Activated T-helper 9 cell treated with anti-CD3 and anti-CD28 coated beads, Interleukin-2, amount 50 U/mL, for 16 hours (primary cell): Measurements from ENCODE around the gene DNAH10.

Experiments
- DNase-seq: peaks from one replicate; pipeline ENCODE4 v3.0.0-alpha.2; 2020; ENCODE audit warnings: low read depth

DNAH10 gene

DNA sequence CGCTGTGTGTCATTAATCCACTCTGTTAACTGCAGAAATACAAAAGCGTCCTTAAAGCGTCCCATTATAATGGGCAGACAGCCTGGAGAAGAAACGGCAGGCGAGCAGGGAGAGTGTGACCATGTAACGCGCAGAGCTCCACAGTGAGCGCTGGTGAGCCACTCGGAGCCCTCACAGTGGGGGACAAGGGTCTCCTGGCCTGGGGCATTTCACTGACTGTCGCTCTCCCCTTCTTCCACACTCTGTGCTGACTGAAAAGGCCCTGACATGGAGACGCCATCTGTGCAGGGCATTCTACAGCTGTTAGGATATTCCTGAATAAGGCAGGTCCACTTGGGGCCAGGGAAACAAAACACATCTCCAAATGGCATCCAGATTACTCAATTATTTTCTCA lies 186.3 kb downstream of the DNAH10 start:
- no peak for DNase-seq

DNA sequence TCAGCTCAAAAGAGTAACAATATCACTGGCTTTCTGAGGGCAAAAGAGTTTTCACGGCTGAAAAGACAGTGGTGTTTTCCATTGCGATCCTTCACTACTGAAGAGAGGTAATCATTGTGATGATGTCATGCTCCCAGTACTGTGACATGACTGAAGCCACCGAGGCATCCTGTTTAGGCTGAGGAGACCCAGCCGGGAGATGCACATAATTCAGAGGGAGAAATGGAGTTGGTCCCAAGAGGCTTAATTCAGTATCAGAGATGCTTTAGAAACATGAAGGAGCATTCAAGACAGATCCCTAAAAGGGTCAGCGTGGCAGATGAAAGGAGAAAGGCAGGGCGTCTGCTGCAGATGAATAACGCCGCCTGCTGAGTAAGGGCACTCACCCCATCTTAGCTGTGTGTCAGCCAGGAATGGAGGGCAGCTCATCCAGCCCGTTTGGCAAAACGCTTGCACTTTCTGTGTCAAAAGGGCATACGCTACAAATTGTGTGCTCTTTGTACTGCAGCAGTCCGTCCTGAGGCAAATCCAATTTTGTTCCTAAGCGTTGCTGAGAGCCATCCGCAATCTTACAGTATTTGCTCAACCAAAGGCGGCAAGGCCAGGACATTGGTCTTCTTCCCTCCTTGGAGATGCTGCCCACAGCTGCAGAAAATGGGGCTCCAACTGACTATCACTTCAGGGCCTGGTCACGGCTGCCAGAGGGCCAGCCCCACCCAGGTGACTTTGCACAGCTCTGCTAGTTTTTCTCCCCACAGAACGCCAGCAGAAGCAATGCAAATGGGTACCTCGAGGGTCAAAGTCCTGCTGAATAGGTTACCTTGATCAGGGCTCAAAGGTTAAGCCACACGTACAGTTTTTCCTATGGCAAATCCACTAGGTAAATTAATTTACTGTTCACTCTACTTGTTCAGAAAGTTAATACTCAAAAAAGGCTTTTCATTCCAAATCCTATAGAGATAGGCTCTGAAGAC lies 187.0 kb downstream of the DNAH10 start:
- DNase-seq = no peak

DNA sequence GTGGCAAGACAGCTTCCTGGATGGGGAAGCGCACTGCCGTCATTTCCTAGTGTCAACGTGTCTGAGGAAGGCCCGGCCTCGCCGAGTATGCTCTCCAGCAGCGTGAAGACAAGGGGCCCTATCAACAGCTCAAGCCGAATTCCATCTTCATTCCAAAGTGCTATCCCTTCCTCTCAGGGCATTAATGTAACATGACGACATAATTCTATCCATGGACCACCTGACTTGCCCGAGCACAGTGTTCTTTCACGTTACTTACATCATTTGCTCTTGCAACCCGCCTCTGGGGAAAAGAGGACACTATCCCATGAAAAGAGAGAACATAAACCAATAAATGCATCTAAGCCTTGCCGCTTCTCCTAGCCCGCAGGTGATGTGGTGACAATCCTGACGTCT lies 187.7 kb downstream of the DNAH10 start:
- no peak for DNase-seq

DNA sequence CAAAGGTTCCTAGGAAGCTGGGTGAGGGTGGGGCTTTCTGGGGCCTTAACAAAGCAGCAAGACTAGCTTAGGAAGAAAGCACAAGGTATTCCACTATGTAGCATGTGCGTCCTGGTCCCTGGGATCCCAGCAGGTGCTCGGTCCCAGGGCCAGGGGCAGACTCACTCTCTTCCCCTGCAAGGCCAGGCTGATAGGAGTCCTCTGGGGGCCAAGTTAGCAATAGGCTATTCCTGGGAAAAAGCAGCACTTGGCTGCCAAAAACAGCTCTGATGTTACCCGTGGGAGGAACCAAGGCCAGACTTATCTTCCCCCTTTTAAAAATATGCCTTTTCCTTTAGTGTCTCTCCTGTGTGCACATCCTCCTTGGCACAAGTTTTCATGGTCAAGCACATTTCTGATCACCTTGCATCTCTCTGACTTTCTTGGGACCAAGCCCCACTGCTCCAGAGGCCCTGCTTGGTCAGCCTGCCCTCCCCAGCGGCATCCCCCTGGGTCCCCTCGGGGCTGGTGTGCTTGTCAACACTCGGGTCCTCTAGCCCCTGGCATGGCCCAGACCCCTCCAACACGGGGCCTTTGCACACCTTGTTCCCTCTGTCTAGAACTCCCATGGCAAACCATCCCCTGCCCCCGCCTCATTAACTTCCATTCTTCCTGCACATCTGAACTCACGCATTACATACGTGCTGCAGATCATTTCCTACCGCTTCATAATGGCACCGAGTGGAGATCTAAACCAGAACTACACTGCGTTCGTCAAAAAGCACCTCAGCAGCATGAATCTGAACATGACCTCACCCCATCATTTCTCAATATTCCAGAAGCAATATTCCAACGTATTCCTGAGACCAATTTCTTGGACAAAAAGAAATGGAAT lies 188.6 kb downstream of the DNAH10 start:
- DNase-seq = no peak

DNA sequence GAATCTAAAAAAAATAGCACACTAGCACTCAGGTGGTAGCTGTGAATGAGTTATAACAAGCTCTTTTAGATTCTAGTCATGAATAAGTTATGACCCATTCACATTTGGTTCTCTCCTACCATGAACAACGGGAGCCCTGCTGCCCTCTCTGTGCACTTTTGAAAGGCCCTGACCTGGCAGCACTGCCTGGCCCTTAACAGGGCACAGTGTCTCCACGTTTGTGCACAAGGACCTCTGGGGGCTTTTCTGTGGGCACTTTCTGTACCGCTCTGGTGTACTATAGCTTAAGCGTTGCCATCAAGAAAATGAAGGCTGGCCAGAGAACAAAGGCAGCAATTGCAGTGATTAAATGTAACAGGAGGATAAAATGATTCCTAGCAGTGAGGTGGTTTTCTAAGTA lies 189.4 kb downstream of the DNAH10 start:
- no peak for DNase-seq

DNA sequence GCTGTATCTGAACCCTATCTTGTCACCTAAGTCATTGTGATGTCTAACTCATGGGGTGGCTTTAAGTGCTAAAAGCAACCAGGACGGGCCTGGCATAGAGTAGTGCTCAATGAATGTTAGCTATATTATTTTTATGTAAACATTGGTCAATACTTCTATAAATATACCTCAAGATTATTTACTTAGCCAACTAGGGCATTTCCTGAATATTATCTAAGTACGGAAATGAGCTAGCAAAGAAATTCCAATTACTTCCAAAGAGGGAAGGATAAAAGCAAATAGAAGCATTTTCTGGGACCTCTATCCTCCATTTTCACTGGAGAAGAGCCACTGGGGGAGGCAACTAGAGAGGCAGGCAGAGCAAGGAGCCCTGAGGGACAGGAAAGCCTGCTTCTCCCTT lies 189.9 kb downstream of the DNAH10 start:
- no peak for DNase-seq

DNA sequence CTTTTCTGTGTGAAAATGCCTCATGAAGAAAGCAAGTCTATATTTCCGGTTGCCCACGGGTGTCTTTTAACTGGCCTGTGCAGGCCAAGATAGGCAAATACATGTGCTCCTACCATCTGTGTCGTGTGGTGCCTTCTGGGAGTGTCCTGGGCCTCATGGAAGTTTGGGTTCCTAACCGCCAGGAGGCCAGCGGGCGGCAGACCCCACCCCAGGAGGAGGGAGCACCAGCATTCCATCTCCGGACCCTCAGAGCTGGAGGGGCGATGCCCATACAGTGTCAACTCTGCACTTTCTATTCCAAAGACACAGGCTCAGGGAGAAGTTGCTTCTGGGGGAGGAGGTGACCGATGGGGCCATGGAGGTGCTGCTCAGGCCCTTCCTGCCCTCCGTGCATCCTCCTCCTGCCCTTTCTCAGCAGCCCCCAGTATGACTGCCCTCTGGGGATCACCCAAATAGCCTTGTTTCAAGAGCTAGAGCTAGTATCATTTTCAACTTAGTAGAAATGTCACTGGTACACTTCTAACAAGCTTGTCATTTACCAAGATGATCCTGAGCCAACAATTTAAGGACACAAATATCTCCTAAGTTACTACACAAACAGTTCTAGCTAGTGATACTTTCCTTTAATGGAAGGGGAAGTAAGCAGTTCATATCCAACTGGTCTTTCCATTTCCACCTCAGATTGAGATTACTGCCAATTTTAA lies 192.7 kb downstream of the DNAH10 start:
- no peak for DNase-seq

DNA sequence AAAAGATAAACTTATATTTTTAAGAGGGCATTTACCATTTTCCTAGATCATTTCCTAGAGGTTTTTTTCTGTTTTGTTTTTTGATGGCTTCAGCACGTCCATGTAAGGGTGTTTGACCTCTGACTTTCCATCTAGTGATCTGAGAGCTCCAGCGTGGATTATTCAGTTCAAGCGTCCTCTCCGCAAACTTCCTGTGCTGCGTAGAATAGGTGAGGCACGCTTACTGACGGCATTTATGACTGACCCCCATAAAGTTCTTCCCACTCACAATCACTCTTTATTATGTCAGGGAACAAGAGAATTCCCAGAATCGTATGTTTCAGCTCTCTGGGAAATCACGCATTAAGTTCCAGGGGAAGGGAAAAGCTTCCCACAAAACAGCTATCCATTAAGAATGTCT lies 194.1 kb downstream of the DNAH10 start:
- no peak for DNase-seq

DNA sequence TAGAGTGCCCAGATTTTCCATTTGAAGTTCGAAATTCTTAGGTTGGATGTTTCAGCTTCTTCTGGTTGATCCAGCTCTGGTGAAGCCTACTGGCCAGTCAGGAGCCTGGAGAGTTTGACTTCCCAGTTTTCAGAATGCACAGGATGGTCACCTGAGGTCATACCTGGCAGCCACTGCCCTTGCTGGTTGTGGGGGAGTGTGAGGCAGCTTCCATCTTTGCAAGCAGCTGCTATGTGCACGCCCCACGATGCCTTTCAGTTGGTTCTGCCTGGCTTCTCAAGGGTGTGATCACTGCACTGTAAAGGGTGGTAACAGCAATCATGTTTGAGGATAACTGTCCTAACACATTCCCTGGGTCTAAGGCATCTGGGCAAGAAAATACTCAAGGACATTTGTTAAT lies 195.1 kb downstream of the DNAH10 start:
- DNase-seq = no peak

DNA sequence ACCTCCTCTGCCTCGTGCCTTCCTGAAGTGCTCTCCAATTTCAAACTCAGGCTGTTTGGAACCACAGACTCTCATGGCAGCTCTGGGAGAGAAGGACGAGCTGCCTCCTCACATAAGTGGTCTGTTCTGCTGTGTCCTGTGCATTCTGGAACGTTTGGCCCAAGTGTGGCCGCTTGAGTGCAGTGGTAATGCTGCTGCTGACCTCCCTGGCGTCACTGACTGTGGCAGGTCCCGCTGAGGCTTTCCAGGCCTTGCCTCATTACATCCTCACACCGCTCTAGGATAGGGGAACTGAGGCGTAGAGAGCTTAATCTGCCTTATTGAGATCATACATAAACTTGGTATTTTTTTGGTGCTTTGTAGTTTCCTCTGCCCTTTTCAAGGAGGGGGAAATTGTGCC lies 196.4 kb downstream of the DNAH10 start:
- no peak for DNase-seq

DNA sequence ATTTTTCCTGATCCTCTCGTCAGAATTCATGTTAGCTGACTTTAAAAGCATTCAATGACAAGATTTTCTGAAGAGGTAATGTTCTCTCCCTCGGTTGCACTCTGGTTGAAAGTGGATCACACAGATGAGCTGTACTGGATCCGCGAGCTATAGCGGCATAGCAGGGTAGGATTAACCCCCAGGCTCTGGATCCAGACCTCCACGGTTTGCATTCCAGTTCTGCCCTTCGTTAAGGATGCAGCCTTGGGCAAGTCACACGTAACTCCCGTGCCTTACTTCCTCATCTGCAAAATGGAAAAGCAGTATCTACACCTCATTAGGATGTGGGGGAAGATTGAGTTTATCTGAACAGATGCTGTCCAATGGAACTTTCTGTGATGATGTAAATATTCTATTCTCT lies 196.8 kb downstream of the DNAH10 start:
- no peak for DNase-seq

DNA sequence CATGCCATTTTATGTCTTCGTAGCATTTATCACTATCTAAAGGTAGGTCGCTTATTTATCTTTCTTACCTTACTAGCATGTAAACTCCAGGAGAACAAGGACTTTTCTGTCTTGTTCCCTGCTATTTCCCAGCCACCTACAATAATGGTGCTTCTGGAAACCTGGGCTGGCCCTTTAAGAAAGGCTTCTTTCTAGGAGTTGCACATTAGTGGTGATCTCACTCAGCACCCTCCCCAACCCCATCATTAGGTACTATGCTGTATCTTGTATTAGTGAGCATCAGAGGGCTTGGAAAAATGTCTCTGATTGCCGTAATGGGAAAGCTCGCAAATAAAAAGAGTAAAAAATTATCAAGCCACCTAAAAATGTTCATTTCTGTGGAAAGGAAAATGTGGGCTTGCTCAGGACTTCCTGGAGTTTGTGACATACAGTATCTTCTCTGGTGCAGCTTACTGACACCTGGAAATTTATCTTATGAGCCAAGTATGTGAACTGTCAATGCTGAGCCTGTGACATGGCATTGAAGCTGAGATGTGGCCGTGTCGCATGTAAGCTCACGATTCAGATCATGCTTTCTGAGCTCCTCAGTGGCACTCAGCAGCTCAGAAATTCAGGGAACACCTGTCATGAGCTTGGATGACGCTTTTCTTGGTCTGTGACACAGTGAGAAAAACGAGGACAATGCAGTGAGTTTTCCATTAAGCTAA lies 198.1 kb downstream of the DNAH10 start:
- no peak for DNase-seq

DNA sequence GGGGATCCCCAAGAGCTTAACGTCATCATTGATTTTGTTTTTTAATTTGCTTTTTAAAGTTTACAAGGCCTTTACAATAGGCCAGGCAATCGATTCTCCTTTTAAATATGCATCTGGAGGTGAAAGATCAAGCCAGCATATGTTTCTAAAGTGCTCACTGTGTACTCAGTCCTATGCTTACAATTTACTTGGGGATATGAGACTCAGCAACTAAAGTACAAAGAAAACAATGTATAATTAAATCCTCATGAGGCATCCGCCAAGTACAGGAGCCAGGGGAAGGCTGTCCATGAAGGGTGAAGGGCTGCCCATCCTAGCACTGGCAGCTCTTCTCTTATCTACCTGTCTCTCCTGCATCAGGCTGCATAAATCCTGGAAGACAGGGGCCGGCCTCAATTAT lies 198.8 kb downstream of the DNAH10 start:
- no peak for DNase-seq

DNA sequence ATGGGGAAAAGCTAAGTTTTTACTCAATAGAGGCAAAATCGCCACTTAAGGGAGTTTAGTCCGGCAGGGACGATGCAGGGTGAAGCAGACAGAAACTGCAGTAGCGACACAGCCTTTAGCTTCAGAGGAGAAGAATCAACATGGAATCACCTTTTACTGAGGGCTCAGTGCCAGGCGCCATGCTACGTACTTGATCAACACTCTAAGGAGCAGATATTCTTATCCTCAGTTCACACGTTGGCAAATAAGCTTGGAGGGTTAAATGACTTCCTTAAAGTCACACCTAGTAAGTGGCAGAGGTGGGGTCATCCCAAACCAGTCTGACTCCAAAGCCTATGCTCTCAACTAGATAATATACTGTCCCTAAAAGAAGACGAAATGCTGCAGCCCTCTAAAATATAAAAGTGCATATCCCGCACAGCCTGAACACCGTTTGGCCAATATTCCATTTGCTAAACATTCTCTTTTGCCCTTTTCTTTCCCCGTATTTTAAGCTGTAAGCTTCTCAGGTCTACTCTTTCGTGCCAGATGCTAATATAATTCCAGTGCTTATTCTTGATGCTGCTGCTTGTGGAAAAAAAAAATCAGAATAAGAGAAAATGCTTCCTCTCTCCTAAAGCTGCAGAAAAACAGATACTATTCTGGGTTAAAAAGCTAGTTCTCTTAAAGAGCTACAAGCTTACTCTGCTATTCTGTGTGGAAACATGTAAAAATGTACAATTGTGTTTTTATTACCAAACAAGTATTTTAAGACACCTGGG lies 199.7 kb downstream of the DNAH10 start:
- DNase-seq = no peak

DNA sequence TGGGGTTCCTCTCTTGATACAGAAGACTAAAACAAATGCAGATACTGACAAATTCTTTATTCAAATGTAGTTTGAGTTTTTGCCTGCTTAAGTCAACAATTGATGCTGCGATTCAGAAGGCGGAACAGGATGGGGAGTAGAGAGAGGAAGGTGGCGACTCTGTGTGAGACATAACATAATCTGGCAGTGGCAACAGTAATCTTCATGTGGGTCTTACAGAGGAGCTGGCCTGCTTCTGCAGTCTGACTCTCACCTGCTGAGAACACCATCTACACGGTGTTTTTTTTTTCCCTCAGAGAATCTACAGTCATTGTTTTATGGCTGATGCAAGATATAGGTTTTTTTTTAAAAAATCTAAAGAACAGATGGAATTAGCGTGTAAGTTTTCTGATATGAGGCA lies 200.4 kb downstream of the DNAH10 start:
- DNase-seq = no peak

DNA sequence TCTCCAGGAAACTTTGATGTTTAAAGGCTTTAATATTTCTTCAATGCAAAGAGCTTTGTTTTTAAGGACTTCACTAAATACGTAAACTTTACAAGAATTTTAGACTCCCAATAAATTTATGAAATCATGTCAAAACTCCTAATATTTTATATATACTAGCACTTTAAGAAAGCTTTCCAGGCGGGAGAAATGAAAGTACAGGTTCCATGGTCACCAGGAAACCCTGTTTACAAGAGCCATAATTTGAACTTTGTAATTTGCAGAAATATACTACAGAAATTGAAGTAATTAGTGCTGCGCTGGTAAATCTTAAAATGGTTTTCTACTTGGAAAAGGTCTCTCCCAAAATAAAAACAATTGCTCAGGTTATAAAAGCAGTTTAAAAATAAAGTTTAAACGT lies 201.7 kb downstream of the DNAH10 start:
- no peak for DNase-seq

DNA sequence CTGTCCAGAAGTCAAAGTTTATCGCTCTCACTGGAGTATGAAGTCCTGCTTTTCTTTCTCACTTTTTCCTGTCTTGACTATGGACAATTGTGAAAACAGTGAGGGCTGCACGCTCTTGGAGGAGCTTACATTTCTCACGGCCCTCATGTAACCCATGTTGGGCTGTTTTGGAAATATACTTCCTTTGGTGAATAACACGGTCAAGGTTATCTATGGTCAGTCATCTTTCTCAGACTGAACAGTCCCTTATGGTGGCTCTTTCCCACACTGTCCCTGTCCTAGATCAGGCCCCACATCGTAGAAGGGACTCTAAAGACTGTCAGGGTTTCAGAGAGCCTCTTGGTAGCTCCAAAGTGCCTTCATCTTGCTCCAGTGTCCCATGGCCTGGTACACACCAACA lies 203.3 kb downstream of the DNAH10 start:
- DNase-seq = no peak

DNA sequence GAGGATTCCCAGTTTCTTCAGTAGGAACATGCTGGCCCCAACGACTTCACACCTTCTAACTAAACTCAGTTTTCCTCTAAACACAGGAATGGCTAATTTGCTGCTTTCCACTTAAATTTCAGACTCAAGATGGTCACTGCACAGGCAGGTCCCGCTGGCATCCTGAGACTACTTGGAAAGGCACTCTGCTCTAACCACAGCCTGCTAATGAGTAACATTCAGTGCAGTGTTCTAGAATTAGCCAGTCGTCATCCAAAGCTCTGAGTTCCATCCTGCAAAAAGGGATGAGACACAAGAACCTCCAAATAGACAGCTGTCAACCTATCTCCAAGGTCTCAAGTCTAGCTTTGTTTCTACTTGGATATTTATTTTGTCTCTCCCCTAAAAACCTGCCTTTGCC lies 204.5 kb downstream of the DNAH10 start:
- no peak for DNase-seq

DNA sequence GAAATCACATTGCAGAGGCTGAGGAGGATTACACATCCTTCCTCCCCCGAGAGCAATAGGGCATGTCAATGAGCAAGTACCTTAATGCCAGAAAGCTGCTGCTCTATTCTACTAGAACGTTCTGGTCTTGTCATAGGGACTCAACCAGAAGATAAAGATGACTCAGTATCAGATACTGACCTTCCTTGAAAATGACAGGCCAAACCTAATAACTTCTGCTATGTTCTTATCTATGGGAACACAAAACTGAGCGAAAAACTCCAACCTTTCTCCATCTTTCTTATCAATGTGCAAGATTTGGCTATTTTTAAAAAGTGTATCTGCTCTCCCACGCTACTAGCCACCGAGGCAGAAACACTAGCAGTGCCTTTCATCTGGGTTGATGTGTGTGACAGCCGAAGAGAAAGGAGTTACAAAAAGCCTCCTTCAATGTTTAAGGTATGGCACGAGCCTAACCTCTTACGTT lies 205.1 kb downstream of the DNAH10 start:
- no peak for DNase-seq

DNA sequence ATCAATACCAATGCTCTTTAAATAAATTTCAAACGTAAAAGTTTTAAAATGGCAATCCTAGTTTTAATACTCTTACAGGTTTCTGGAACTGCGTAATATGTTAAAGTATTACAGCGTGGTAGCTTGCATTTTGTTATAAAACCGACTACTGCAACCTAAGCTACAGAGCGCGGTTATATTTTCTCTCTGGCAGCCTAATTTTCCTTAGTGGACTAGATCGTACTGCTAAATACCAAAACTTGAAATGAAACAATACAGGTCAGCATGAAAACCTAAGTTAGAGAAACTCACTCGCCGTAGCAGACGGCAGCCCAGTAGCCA lies 209.3 kb downstream of the DNAH10 start:
- no peak for DNase-seq
